ENCODE data around the gene MYO18B. TPM values are rescaled to one million over a fixed set of nuclear protein-coding genes. Genes with fewer than 3 reads are reported as not detected.

MYO18B gene
- total RNA-seq, 1 donor from 2014 or later: 1.1 TPM

DNA sequence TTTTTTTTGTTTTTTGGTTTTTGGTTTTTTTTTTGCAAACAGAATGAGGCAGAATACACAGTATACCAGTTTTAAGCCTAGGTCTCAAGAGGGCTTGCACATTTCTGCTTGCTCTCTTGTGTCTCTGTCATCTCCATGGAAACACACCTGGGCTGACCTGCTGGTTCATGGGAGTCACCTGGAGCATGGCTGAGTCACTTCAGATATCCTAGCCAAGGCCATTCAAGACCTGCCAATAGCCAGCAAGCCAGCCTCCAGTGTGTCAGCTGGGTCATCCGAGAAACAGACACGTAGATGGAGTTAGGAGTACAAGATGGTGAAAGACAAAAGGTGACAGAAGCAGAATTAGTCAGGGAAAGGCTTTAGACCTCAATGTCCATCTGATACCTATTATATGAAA lies 303.1 kb downstream of the MYO18B start:
- Mint-ChIP-seq H3K4me3 (no peak overlapping the region), H3K27me3 (ENCODE audit: insufficient read depth) (no peaks in the 10 kb centered on the region), H3K9me3 (no peaks in the 10 kb centered on the region), H3K4me1 (ENCODE audit: low read depth) (no peaks in the 10 kb centered on the region), H3K36me3 (ENCODE audit: low read depth) (no peaks in the 10 kb centered on the region), H3K27ac (no peak overlapping the region)
- intact Hi-C loops (cut with micrococcal nuclease): no loop called here
- DNase-seq (ENCODE audit: low spot score): no peak

DNA sequence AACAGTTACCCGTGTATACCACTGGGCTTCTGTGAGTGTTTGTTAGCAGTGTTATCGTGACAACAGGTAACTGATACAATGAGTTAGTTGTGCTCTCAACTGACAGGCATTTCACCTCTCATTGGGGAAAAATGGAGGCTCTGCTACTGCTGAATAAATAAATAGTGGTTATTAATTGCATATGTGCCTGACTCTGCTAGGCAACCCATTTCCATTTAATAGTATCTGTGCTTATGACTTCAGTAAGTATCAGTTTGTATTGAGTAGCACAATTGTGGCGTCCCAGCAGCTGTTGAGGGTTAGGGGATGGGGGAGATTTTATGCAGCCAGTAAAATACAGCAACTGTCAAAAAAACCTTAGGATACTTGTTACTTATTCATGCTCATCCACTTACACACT lies 303.9 kb downstream of the MYO18B start:
- Mint-ChIP-seq H3K27me3 (ENCODE audit: insufficient read depth) (peaks cover 2% of the 10 kb centered on the region), H3K27ac (no peak overlapping the region), H3K4me1 (ENCODE audit: low read depth) (no peaks in the 10 kb centered on the region), H3K36me3 (ENCODE audit: low read depth) (no peaks in the 10 kb centered on the region), H3K9me3 (no peaks in the 10 kb centered on the region), H3K4me3 (no peak overlapping the region)
- no peak for DNase-seq (ENCODE audit: low spot score)
- intact Hi-C loops (cut with micrococcal nuclease): no loop called here

DNA sequence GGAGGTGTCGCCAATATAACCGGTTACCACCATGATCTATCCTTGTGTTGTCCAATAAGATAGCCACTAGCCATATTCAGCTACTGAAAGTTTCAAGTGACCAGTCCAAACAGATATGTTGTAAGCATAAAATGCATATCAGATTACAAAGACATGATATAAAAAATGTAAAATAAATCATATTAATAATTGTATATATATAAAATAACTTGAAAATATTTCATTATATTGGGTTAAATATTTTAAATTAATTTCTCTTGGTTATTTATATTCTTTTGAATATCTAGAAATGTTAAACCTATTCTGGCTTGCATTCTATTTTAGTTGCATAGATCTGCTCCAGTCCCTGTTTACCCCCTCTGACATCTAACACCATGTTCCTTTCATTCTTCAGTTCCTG lies 305.5 kb downstream of the MYO18B start:
- no peak for DNase-seq (ENCODE audit: low spot score)
- no peak overlapping the region for H3K27ac Mint-ChIP-seq
- H3K4me1 Mint-ChIP-seq (ENCODE audit: low read depth): no peaks in the 10 kb centered on the region
- intact Hi-C loops (cut with micrococcal nuclease): no loop called here
- no peaks in the 10 kb centered on the region for H3K9me3 Mint-ChIP-seq
- H3K36me3 Mint-ChIP-seq (ENCODE audit: low read depth): no peaks in the 10 kb centered on the region
- H3K27me3 Mint-ChIP-seq (ENCODE audit: insufficient read depth): peaks cover 3% of the 10 kb centered on the region
- no peak overlapping the region for H3K4me3 Mint-ChIP-seq

DNA sequence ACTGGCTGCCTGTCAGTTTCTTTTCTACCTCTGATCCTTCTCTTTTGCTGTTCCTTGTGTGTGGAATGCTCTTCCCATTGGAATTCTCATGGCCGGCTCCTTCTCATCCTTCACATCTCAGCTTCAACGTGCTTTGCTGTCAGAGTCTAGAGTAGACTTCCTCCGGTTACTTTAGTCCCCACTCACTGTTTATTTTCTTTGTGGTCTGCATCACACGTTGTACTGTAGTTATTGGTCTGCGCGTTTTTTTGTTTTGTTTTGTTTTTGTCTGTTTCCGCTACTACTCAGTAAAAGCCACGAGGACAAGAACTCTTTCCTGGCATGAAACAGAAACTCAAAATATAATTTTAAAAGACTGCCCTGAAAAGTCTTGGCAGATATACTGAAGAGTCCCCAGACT lies 305.9 kb downstream of the MYO18B start:
- Mint-ChIP-seq H3K36me3 (ENCODE audit: low read depth) (no peaks in the 10 kb centered on the region), H3K4me3 (no peak overlapping the region), H3K27me3 (ENCODE audit: insufficient read depth) (peaks cover 3% of the 10 kb centered on the region), H3K27ac (no peak overlapping the region), H3K4me1 (ENCODE audit: low read depth) (no peaks in the 10 kb centered on the region), H3K9me3 (no peaks in the 10 kb centered on the region)
- no peak for DNase-seq (ENCODE audit: low spot score)
- intact Hi-C loops (cut with micrococcal nuclease): no loop called here

DNA sequence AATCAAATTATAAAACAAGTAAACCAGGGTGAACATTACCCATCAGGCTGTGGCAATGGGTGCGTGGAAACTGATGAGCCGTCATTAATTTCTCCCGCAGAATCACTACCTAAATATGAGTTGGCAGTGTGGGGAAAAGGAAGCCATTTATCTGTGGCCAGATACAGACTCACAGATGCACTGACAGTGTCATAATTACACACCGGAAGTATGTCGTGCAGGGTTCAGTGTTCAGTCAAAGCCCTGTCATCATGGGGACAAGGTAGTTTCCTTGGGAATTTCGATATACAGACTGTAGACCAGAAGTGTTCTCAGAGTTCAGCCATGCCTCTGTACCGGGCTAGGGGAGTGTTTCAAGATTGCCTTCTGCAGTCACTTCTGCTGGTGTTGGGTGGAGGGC lies 308.1 kb downstream of the MYO18B start:
- Mint-ChIP-seq H3K36me3 (ENCODE audit: low read depth) (no peaks in the 10 kb centered on the region), H3K27ac (no peak overlapping the region), H3K9me3 (no peaks in the 10 kb centered on the region), H3K27me3 (ENCODE audit: insufficient read depth) (peaks cover 4% of the 10 kb centered on the region), H3K4me3 (no peak overlapping the region), H3K4me1 (ENCODE audit: low read depth) (no peaks in the 10 kb centered on the region)
- no peak for DNase-seq (ENCODE audit: low spot score)
- intact Hi-C loops (cut with micrococcal nuclease): no loop called here

DNA sequence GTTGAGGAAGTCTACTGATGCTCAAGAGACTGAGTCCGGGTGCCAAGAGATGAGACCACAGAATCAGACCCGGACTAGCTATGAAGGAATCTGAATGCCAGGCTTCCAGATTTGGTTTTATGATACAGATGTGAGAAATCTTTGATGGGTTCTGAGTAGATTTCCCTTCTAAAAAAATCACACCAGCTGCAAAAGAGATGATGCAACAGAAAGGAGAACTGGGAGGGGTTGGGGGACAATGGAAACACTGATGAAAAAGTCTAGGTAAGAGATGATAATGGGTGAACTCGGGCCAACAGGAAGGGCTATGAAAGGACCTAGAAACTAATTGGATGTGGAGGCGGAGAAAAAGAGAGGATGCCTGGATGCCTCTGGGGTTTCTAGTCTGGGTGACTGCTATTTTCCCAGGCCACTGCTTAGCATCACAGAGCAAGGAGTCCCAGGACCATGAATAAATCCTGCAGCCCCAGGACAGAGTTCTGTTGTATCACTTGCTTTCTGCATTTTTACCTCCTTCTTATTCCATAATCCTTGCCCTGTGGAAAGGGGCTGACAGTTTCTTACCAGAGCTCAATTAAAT lies 311.8 kb downstream of the MYO18B start:
- no peak overlapping the region for H3K27ac Mint-ChIP-seq
- H3K4me1 Mint-ChIP-seq (ENCODE audit: low read depth): no peaks in the 10 kb centered on the region
- H3K36me3 Mint-ChIP-seq (ENCODE audit: low read depth): no peaks in the 10 kb centered on the region
- intact Hi-C loops (cut with micrococcal nuclease): no loop called here
- no peak overlapping the region for H3K4me3 Mint-ChIP-seq
- no peak for DNase-seq (ENCODE audit: low spot score)
- no peaks in the 10 kb centered on the region for H3K9me3 Mint-ChIP-seq
- H3K27me3 Mint-ChIP-seq (ENCODE audit: insufficient read depth): peaks cover 10% of the 10 kb centered on the region

DNA sequence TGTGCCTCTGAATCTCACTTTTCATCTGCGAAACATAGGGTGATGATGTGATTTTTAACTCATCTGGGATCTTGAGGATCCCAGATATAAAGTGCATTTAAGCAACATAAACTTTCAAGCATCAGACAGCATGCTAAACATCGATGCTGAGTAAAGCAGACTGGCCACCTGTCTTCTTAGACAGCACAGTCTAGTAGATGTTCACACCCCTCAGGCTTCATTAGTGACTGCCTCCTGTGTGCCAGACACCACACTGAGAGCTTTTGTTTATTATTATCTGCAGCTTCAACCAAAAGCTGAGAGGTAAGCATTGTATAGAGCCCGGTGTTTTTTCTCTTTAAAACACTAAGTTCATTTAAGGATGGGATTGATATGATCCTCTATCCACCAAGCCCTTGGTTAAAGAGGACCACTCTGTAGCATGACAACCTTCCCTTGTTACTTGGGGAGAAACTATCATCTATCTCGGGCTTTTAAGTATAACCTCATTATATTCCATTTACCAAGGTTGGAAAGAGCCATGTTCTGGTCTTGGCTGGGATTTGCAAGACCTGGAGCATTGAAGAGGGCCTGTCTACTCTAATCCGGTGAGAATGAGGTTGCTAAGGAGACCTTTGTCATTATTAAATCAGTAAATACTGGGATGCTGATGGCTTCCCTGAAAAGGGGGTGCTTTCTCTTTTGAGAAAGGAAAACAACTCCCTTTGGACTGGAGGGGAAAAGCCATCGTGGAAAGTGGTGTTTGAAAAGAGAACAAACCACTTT lies 313.0 kb downstream of the MYO18B start:
- Mint-ChIP-seq H3K27me3 (ENCODE audit: insufficient read depth) (peaks cover 10% of the 10 kb centered on the region), H3K9me3 (no peaks in the 10 kb centered on the region), H3K4me3 (no peak overlapping the region), H3K36me3 (ENCODE audit: low read depth) (no peaks in the 10 kb centered on the region), H3K27ac (no peak overlapping the region), H3K4me1 (ENCODE audit: low read depth) (no peaks in the 10 kb centered on the region)
- intact Hi-C loops (cut with micrococcal nuclease): no loop called here
- DNase-seq (ENCODE audit: low spot score): no peak

DNA sequence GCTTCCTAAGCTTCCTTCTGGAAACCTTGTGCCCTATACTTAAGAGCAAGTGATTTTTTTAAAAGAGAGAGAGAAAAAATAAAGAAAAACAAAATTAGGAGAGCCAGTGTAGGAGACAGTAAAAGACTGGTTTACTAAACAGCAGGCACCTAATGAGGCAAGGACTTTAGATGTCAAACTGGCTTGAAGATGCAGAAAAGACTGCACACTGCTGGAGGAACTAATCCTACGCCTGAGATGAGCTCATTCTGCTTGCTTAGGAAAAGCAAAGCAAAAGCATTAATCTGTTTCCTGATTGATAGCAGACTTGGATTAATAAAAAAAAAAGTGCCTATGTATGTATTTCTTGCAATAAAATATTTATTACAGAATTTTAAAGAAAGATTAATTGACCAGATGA lies 313.7 kb downstream of the MYO18B start:
- H3K27me3 Mint-ChIP-seq (ENCODE audit: insufficient read depth): peaks cover 9% of the 10 kb centered on the region
- intact Hi-C loops (cut with micrococcal nuclease): no loop called here
- H3K4me1 Mint-ChIP-seq (ENCODE audit: low read depth): no peaks in the 10 kb centered on the region
- H3K27ac Mint-ChIP-seq: no peak overlapping the region
- DNase-seq (ENCODE audit: low spot score): no peak
- no peaks in the 10 kb centered on the region for H3K36me3 Mint-ChIP-seq (ENCODE audit: low read depth)
- H3K4me3 Mint-ChIP-seq: no peak overlapping the region
- no peaks in the 10 kb centered on the region for H3K9me3 Mint-ChIP-seq

DNA sequence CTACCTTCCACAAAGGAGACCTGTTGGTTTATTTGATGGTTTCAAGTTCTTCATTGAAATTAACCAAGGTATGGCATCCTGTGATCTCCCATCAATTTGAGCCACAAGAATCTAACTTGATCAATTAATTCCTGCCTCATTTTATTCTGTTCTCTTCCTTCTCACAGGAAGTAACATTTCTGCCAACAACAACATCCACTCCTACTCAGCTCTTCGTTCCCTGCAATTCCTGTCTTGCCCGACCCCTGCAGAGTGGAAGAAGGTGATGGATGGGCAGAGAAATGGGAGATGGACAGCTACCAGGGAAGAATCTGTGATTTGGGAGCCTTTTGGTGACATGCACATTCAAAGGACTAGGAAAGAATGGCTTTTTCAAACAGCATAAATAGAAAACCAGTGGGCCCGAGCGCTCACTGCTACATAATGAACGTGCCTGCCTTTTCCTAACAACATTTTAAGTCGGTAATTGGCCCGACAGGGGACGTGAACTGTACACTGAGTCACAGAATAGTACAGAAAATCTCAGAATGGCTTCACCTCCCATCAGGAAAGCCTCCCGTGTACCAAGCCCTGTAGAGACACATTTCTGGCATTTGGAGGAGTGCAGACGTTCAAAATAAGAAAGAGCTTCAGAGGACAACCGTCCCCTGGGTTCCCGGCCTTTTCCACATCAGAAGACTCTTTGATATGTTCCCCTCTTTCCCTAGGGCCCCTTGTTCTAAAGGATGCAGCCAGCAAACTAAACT lies 314.6 kb downstream of the MYO18B start:
- Mint-ChIP-seq H3K4me1 (ENCODE audit: low read depth) (no peaks in the 10 kb centered on the region), H3K9me3 (no peaks in the 10 kb centered on the region), H3K36me3 (ENCODE audit: low read depth) (no peaks in the 10 kb centered on the region), H3K27me3 (ENCODE audit: insufficient read depth) (peaks cover 7% of the 10 kb centered on the region), H3K27ac (no peak overlapping the region), H3K4me3 (no peak overlapping the region)
- intact Hi-C loops (cut with micrococcal nuclease): no loop called here
- DNase-seq (ENCODE audit: low spot score): no peak

DNA sequence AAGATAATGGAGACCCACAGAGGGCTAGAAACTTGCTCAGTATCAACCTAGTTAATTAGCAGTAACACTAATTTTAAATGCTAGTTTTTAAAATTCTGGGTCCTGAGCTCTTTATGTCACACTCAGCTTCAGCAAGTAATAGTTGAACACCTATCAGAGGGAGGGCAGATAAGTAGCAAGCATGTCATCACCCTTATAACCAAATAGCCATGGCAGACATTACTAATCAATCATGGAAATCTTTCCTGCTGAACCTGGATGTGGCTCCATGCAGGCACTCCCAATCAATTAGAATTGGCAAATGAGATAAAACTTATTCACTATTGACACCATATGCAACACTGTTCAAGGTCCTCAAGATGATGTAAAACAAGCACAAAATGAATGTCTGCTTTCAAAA lies 315.7 kb downstream of the MYO18B start:
- intact Hi-C loops (cut with micrococcal nuclease): no loop called here
- Mint-ChIP-seq H3K27me3 (ENCODE audit: insufficient read depth) (peaks cover 7% of the 10 kb centered on the region), H3K36me3 (ENCODE audit: low read depth) (no peaks in the 10 kb centered on the region), H3K4me1 (ENCODE audit: low read depth) (no peaks in the 10 kb centered on the region), H3K4me3 (no peak overlapping the region), H3K27ac (no peak overlapping the region), H3K9me3 (no peaks in the 10 kb centered on the region)
- DNase-seq (ENCODE audit: low spot score): no peak

DNA sequence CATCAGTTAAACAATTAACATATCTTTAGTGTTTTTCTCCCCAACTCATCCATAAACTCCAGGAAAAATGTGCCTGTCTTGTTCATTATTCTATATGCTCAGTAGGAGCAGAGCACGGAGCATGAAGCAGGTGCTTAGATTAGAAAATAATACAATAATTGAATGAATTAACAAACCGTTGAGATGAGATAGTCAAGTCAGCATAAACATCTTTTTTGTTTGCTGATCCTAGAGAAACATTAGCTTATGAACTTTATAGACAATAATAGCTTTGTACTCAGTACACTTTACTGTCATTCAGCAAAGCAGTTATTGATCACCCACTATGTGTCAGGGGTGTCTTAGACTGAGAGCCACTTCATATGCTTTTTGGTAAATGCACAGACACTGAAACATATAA lies 322.1 kb downstream of the MYO18B start:
- intact Hi-C loops (cut with micrococcal nuclease): no loop called here
- Mint-ChIP-seq H3K36me3 (ENCODE audit: low read depth) (no peaks in the 10 kb centered on the region), H3K27me3 (ENCODE audit: insufficient read depth) (peaks cover 10% of the 10 kb centered on the region), H3K4me1 (ENCODE audit: low read depth) (no peaks in the 10 kb centered on the region), H3K4me3 (no peak overlapping the region), H3K27ac (no peak overlapping the region), H3K9me3 (no peaks in the 10 kb centered on the region)
- no peak for DNase-seq (ENCODE audit: low spot score)

DNA sequence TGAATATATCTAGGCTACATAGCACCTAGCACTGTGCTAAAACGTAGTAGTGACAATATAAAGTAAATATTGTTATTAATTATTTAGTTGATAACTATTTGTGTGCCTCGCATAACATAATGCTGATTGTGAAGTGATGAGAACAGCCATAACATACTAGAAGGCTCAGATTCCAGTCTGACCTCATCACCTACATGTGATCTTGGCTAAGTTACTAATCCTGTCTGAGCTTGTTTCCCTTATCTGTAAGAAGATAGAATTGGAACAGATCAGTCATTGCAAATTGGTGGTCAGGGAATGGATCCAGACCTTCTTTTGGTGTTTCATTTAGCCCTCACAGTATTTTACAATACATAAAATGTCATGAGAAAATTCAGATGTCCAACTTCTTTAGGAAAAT lies 323.9 kb downstream of the MYO18B start:
- no peak overlapping the region for H3K4me3 Mint-ChIP-seq

DNA sequence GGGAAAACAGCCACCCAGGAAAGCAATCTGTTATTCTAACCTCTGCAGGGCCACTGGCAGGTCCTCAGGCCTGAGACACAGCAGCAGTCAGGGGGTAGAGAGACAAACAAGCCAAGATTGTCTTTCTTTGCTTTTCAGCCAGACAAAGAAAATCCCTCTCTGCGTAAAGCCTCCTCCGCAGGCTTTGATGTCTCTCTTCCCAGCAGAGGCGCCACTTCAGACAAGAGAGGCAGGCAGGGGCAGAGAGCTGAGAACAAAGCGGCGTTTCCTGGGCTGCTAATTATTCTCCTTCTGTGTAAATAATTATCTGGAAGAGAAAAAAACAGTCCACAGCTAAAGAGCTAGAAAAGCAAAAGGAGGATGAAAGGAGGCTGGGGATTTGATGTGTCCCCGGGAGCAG lies 324.5 kb downstream of the MYO18B start:
- Mint-ChIP-seq H3K36me3 (ENCODE audit: low read depth) (no peaks in the 10 kb centered on the region), H3K27ac (no peak overlapping the region), H3K4me3 (no peak overlapping the region), H3K4me1 (ENCODE audit: low read depth) (no peaks in the 10 kb centered on the region), H3K9me3 (no peaks in the 10 kb centered on the region), H3K27me3 (ENCODE audit: insufficient read depth) (peaks cover 18% of the 10 kb centered on the region)
- DNase-seq (ENCODE audit: low spot score): no peak
- intact Hi-C loops (cut with micrococcal nuclease): no loop called here

More for the DNA sequence above, 323.9 kb downstream of the MYO18B start:
- intact Hi-C loops (cut with micrococcal nuclease): no loop called here
- no peak for DNase-seq (ENCODE audit: low spot score)
- no peaks in the 10 kb centered on the region for H3K36me3 Mint-ChIP-seq (ENCODE audit: low read depth)
- no peaks in the 10 kb centered on the region for H3K9me3 Mint-ChIP-seq
- no peak overlapping the region for H3K27ac Mint-ChIP-seq
- H3K27me3 Mint-ChIP-seq (ENCODE audit: insufficient read depth): peaks cover 17% of the 10 kb centered on the region
- no peaks in the 10 kb centered on the region for H3K4me1 Mint-ChIP-seq (ENCODE audit: low read depth)

Data from activated T-helper 1 cell treated with anti-CD3 and anti-CD28 coated beads, Interleukin-12 subunit alpha, Interleukin-12 subunit beta, Interleukin-2, Interleukin-4 antibody, amounts not matched to agents 30 ng/mL and 10 ng/mL and 1 ng/mL, durations not matched to agents 14 hours and 24 hours and 36 hours (primary cell).